Muscle of leg (tissue), 11 donors: ENCODE measurements around the gene YES1. TPM values are rescaled to one million over a fixed set of nuclear protein-coding genes. Genes with fewer than 3 reads are reported as not detected.
"Not testable (repeated sequence)": the region's sequence is repeated elsewhere in the genome, so short reads cannot be mapped to it uniquely, and the experiment has no call there.

Source experiments
- DNase-seq: peaks from one replicate; pipeline ENCODE4 v3.0.0; 2013
- H3K27ac ChIP-seq: one replicate; pipeline ENCODE4 v1.5.1; 2013; ENCODE audit warnings: mild to moderate bottlenecking, low read length, control low read depth
- H3K27me3 ChIP-seq: one replicate; pipeline ENCODE4 v1.6.1; 2013; ENCODE audit warnings: low read length; ENCODE audit not compliant: control insufficient read depth, insufficient read depth
- H3K36me3 ChIP-seq: one replicate; pipeline ENCODE4 v1.6.1; 2013; ENCODE audit warnings: low read length; ENCODE audit not compliant: control insufficient read depth, insufficient read depth
- H3K4me1 ChIP-seq: one replicate; pipeline ENCODE4 v1.6.1; 2013; ENCODE audit warnings: low read length; ENCODE audit not compliant: control insufficient read depth, insufficient read depth
- H3K4me3 ChIP-seq: one replicate; pipeline ENCODE4 v1.5.1; 2013; ENCODE audit warnings: low read length, control low read depth
- H3K9me3 ChIP-seq: replicated peaks from 2 replicates; pipeline ENCODE4 v1.6.1; 2013; ENCODE audit warnings: low read depth, low read length; ENCODE audit not compliant: control insufficient read depth
- WGBS: methylation state at CpG from one replicate; pipeline ENCODE4 v1.1.5; 2013; ENCODE audit warnings: missing lambda C conversion rate; ENCODE audit not compliant: insufficient coverage; 5-methylcytosine and 5-hydroxymethylcytosine counted together
- polyA plus RNA-seq, 8 donors: library from polyadenylated mRNA; unstranded; fragments of 120-200 nt; gene quantifications; one replicate each; pipeline versions ENCODE4 v1.2.1 to v1.2.3, GENCODE V29; 2013; ENCODE audit warnings: inconsistent platforms in 1 of 8, low replicate concordance in 1 of 8; ENCODE audit not compliant: insufficient read length in 8 of 8, insufficient read depth in 1 of 8
- total RNA-seq: library from RNA; stranded (reverse); fragments of 120-200 nt; gene quantifications from one replicate; pipeline ENCODE4 v1.2.4, GENCODE V29; 2013

YES1 gene
- total and polyA plus RNA-seq, 9 donors = 36.1 to 70.0 (median 56.6) TPM

GRCh38 chr18:789397-789796, 22.6 kb downstream of the YES1 start:
- no peaks in the 10 kb centered on the region for H3K36me3 ChIP-seq
- H3K9me3 ChIP-seq = peaks cover under 1% of the 10 kb centered on the region
- no peak for DNase-seq
- no peak overlapping the region for H3K27ac ChIP-seq
- WGBS = no CpG with 5 or more reads among the region's 1 CpG
- no peaks in the 10 kb centered on the region for H3K27me3 ChIP-seq
- H3K4me1 ChIP-seq = no peaks in the 10 kb centered on the region
- no peak overlapping the region for H3K4me3 ChIP-seq

GRCh38 chr18:785242-785641, 26.8 kb downstream of the YES1 start:
- 57% methylated on average over 1 of the region's 1 CpG for WGBS
- no peak for DNase-seq
- H3K36me3 ChIP-seq = no peaks in the 10 kb centered on the region

GRCh38 chr18:784470-785172, 27.4 kb downstream of the YES1 start:
- H3K4me1 ChIP-seq = no peaks in the 10 kb centered on the region
- WGBS = 72% methylated on average over 4 of the region's 5 CpGs
- H3K27me3 ChIP-seq = no peaks in the 10 kb centered on the region
- H3K9me3 ChIP-seq = no peaks in the 10 kb centered on the region
- no peak for DNase-seq
- no peak overlapping the region for H3K27ac ChIP-seq
- H3K36me3 ChIP-seq = no peaks in the 10 kb centered on the region
- no peak overlapping the region for H3K4me3 ChIP-seq

More at GRCh38 chr18:785242-785641, 26.8 kb downstream of the YES1 start:
- no peak overlapping the region for H3K27ac ChIP-seq
- no peaks in the 10 kb centered on the region for H3K27me3 ChIP-seq
- H3K4me3 ChIP-seq = no peak overlapping the region
- no peaks in the 10 kb centered on the region for H3K9me3 ChIP-seq
- no peaks in the 10 kb centered on the region for H3K4me1 ChIP-seq

- Histone ChIP-seq H3K27ac (no peak overlapping the region), H3K27me3 (no peaks in the 10 kb centered on the region), H3K36me3 (peaks cover 5% of the 10 kb centered on the region), H3K4me1 (no peaks in the 10 kb centered on the region), H3K9me3 (no peaks in the 10 kb centered on the region), H3K4me3 (no peak overlapping the region)
- WGBS = no CpG with 5 or more reads among the region's 4 CpGs
- peak; percentile 16 for DNase-seq
Measured at GRCh38 chr18:778194-778927, 33.7 kb downstream of the YES1 start.

GRCh38 chr18:777021-777420, 35.0 kb downstream of the YES1 start:
- H3K4me3 ChIP-seq = no peak overlapping the region
- H3K4me1 ChIP-seq = no peaks in the 10 kb centered on the region
- peaks cover 5% of the 10 kb centered on the region for H3K36me3 ChIP-seq
- H3K27me3 ChIP-seq = no peaks in the 10 kb centered on the region
- no peak overlapping the region for H3K27ac ChIP-seq
- WGBS = no CpG with 5 or more reads among the region's 1 CpG
- DNase-seq = no peak
- H3K9me3 ChIP-seq = no peaks in the 10 kb centered on the region

- H3K9me3 ChIP-seq, H3K4me3 ChIP-seq, H3K27me3 ChIP-seq, H3K4me1 ChIP-seq, H3K27ac ChIP-seq, H3K36me3 ChIP-seq, DNase-seq: not testable (repeated sequence)
- WGBS = no CpG with 5 or more reads among the region's 4 CpGs
Measured at GRCh38 chr18:776044-776443, 36.0 kb downstream of the YES1 start.

- no peak for DNase-seq
- WGBS = no CpG with 5 or more reads among the region's 1 CpG
- Histone ChIP-seq H3K4me1 (no peaks in the 10 kb centered on the region), H3K9me3 (no peaks in the 10 kb centered on the region), H3K27me3 (no peaks in the 10 kb centered on the region), H3K36me3 (peaks cover 5% of the 10 kb centered on the region), H3K4me3 (no peak overlapping the region), H3K27ac (no peak overlapping the region)
Measured at GRCh38 chr18:774811-775210, 37.2 kb downstream of the YES1 start.

- no peak for DNase-seq
- Histone ChIP-seq H3K9me3 (no peaks in the 10 kb centered on the region), H3K27ac (no peak overlapping the region), H3K36me3 (peaks cover 5% of the 10 kb centered on the region), H3K4me1 (no peaks in the 10 kb centered on the region), H3K27me3 (no peaks in the 10 kb centered on the region), H3K4me3 (no peak overlapping the region)
- WGBS = 90% methylated on average over 14 of the region's 14 CpGs
Measured at GRCh38 chr18:773980-774624, 37.9 kb downstream of the YES1 start.

GRCh38 chr18:770583-770961, 41.5 kb downstream of the YES1 start:
- no peak for DNase-seq
- H3K4me1 ChIP-seq = no peaks in the 10 kb centered on the region
- H3K27me3 ChIP-seq = no peaks in the 10 kb centered on the region
- H3K9me3 ChIP-seq = no peaks in the 10 kb centered on the region
- no peak overlapping the region for H3K4me3 ChIP-seq
- peaks cover 5% of the 10 kb centered on the region for H3K36me3 ChIP-seq
- H3K27ac ChIP-seq = no peak overlapping the region

- Histone ChIP-seq H3K9me3 (no peaks in the 10 kb centered on the region), H3K27me3 (no peaks in the 10 kb centered on the region), H3K4me1 (no peaks in the 10 kb centered on the region), H3K27ac (no peak overlapping the region), H3K36me3 (no peaks in the 10 kb centered on the region), H3K4me3 (no peak overlapping the region)
- no peak for DNase-seq
- no CpG with 5 or more reads among the region's 1 CpG for WGBS
Measured at GRCh38 chr18:767961-768360, 44.1 kb downstream of the YES1 start.
